SJSA1 (cell line): ENCODE measurements around the gene ETS2. TPM values are rescaled to one million over a fixed set of nuclear protein-coding genes. Genes with fewer than 3 reads are reported as not detected.

Source experiments
- DNase-seq, 2 experiments: peaks; one replicate each; pipeline ENCODE4 v3.0.0-alpha.2; 2015 to 2020; ENCODE audit warnings: low spot score in 2 of 2, low read depth in 1 of 2
- H3K27ac ChIP-seq: fragments of 250-450 bp; sonication (Bioruptor Pico); 2 replicates; pipeline ENCODE4 v1.5.1; 2020; ENCODE audit warnings: mild to moderate bottlenecking, moderate library complexity
- H3K27me3 ChIP-seq: fragments of 250-450 bp; sonication (Bioruptor Pico); replicated peaks from 2 replicates; pipeline ENCODE4 v1.5.1; 2020; ENCODE audit warnings: mild to moderate bottlenecking, moderate library complexity
- H3K36me3 ChIP-seq: fragments of 250-450 bp; sonication (Bioruptor Pico); 2 replicates; pipeline ENCODE4 v1.5.1; 2020; ENCODE audit warnings: mild to moderate bottlenecking
- H3K4me1 ChIP-seq: fragments of 250-450 bp; sonication (Bioruptor Pico); replicated peaks from 2 replicates; pipeline ENCODE4 v1.6.1; 2021; ENCODE audit warnings: mild to moderate bottlenecking
- H3K4me3 ChIP-seq: fragments of 250-450 bp; sonication (Bioruptor Pico); 2 replicates; pipeline ENCODE4 v1.5.1; 2020; ENCODE audit warnings: mild to moderate bottlenecking
- H3K9me3 ChIP-seq: fragments of 250-450 bp; sonication (Bioruptor Pico); replicated peaks from 2 replicates; pipeline ENCODE4 v1.5.1; 2020; ENCODE audit warnings: mild to moderate bottlenecking
- total RNA-seq: library from RNA; depleted of rRNA; stranded (reverse); fragments of >200 nt; shearing (Covaris generic); gene quantifications from 2 replicates; pipeline ENCODE4 v1.2.3, GENCODE V29; 2014

Gene ETS2
- total RNA-seq, 1 experiment from 2014 or later, result 48.2 TPM

DNA sequence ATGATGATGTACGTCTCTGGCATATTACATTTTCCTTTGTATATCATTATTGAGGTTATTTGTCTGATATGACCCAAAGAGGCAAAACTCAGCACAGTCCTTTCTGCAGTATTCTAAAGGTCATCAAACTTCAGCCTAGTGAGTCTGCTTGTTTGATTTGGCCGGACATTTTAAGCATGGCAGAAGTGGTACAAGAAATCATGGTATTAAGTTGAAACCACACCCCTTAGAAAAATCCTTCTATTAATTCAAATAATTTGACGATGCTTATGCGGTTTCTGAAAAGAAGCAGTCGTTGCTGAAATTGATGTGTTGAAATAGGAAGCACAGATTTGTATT is 5.1 kb downstream of the ETS2 start:
- Histone ChIP-seq H3K27me3 (no peaks in the 10 kb centered on the region), H3K36me3 (peaks cover 88% of the 10 kb centered on the region), H3K4me3 (no peak overlapping the region), H3K4me1 (peaks cover 79% of the 10 kb centered on the region), H3K9me3 (no peaks in the 10 kb centered on the region), H3K27ac (peak overlapping the region; percentile 81)
- DNase-seq, result peak in 1 of 2 experiments; percentile 5

DNA sequence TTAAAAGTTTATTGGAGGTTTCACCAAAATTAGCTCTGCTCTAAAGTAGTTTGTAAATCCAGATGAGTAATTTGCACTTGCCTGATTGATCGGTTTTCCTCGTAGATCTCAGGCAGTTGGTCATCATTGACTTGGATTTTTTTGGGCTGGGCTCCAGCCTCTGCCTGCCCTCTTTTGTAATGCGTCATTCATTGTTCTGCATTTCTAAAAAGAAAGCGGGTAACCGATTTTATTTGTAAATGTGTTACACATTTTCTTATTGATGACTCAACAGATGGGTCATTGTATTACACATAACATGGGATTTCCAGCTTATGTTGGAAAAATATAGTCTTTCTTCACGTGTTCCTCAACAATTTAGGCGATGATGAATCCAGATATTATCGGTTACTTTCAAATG is 5.5 kb downstream of the ETS2 start:
- Histone ChIP-seq H3K9me3 (no peaks in the 10 kb centered on the region), H3K4me3 (no peak overlapping the region), H3K36me3 (peaks cover 86% of the 10 kb centered on the region), H3K4me1 (peaks cover 79% of the 10 kb centered on the region), H3K27me3 (no peaks in the 10 kb centered on the region), H3K27ac (peak overlapping the region; percentile 81)
- DNase-seq, result peak; percentile 63 to 78

GRCh38 chr21:38813143-38813542 is 7.4 kb downstream of the ETS2 start:
- Histone ChIP-seq H3K4me1 (peaks cover 84% of the 10 kb centered on the region), H3K4me3 (no peak overlapping the region), H3K36me3 (peaks cover 93% of the 10 kb centered on the region), H3K9me3 (no peaks in the 10 kb centered on the region), H3K27ac (no peak overlapping the region), H3K27me3 (no peaks in the 10 kb centered on the region)
- peak in 1 of 2 experiments; percentile 17 for DNase-seq

DNA sequence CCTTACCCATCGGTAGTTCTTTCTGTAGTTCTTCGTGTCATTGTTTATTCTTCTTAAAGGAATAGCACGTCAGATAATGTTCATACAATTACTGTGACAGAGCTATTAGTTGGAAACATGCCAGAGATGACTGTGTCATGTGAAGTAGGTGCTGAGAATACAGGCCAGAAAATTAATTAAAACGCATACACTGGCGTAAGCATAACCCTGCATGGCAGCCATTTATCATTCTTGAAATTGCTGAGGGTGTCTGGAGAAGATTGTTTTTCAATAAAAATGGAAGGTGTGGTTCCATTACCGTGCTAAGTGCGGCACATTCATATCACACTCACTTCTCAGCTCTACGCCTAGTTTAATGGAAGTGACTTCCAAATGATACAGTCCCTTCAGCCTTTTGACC is 7.8 kb downstream of the ETS2 start:
- Histone ChIP-seq H3K27me3 (no peaks in the 10 kb centered on the region), H3K4me3 (no peak overlapping the region), H3K36me3 (peaks cover 93% of the 10 kb centered on the region), H3K4me1 (peaks cover 84% of the 10 kb centered on the region), H3K9me3 (no peaks in the 10 kb centered on the region), H3K27ac (no peak overlapping the region)
- DNase-seq, result no peak

GRCh38 chr21:38814126-38815059 is 8.7 kb downstream of the ETS2 start:
- H3K27me3 ChIP-seq, result no peaks in the 10 kb centered on the region
- H3K36me3 ChIP-seq, result peaks cover 95% of the 10 kb centered on the region
- no peak for DNase-seq
- peaks cover 81% of the 10 kb centered on the region for H3K4me1 ChIP-seq
- H3K9me3 ChIP-seq, result no peaks in the 10 kb centered on the region
- peak overlapping the region; percentile 30 for H3K27ac ChIP-seq
- no peak overlapping the region for H3K4me3 ChIP-seq

GRCh38 chr21:38815060-38815405 is 9.3 kb downstream of the ETS2 start:
- DNase-seq, result peak in 1 of 2 experiments; percentile 46
- no peaks in the 10 kb centered on the region for H3K9me3 ChIP-seq

DNA sequence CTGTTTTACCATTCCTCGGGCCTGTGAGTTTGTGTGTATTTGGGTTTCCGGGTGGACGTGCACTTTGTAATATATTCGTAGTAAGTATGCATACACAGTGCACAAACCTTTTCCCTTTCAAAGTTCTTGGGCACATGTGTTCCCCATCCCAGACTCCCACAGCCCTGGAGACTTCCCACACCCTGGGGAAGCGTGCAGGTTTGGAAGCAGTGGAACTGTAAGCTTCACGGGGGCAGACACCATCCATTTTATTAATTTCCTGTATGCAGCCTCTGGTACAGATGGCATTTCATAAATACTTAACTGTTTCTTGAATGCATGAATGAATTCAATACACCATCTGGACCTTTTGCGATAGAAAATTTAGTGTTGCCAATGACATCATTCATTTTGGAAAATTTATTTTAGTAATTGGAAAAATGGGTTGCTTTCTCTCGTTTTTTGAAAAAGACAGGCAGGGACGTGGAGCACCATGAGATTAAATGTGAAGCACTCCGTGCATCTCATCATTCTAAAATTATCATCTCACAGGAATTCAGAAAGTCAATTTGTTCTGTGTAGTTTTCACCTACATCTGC is 10.8 kb downstream of the ETS2 start:
- Histone ChIP-seq H3K9me3 (no peaks in the 10 kb centered on the region), H3K36me3 (peaks cover 95% of the 10 kb centered on the region), H3K27ac (no peak overlapping the region), H3K4me1 (peaks cover 80% of the 10 kb centered on the region), H3K27me3 (no peaks in the 10 kb centered on the region), H3K4me3 (no peak overlapping the region)
- no peak for DNase-seq

More at GRCh38 chr21:38815060-38815405, 9.3 kb downstream of the ETS2 start:
- H3K36me3 ChIP-seq, result peaks cover 94% of the 10 kb centered on the region
- H3K27me3 ChIP-seq, result no peaks in the 10 kb centered on the region
- peaks cover 83% of the 10 kb centered on the region for H3K4me1 ChIP-seq
- peak overlapping the region; percentile 61 for H3K27ac ChIP-seq
- H3K4me3 ChIP-seq, result no peak overlapping the region

DNA sequence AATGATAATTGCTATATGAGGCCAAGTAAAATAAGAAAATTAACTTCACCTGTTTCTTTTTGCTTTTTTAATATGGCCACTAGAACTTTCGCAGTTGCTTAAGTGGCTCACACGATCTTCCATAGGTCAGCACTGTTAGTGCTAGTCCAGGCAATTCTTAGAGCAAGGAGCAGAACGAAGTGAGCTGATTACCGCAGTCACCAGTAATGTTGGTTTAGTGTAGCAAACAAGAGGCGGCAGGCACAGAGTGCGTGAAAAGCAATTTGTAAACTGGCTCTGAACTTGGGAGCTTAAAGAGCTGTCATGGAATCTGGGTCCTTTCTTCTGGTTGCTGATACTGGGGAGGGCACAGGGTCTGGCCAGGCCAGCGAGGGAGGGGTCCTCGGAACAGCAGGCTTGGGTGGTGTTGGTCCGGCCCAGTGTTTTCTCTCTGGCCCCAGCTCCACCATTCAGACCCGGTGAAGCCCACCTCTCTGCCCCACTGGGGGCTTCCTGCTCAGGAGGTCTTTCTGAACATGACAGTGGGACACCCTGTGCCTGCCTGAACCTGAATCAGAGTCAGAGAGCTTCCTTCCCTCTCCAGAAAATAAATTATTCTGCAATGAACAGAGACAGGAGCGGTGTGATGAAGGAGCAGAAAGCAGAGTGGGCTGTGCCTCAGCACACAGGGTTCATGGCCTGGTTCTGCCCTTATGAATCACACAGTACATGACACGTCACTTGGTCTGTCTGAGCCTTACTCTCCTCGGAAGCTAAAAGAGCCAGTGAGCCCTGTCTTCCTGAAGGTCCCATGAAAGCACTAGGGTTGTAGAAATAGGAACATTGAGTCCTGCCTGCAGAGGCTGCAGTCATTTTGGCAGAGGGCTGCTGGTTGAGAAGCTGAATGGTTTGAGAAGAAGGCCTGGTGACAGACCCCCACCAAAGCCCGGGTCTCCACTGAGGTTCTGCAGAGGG is 11.9 kb downstream of the ETS2 start:
- Histone ChIP-seq H3K4me3 (no peak overlapping the region), H3K9me3 (no peaks in the 10 kb centered on the region), H3K36me3 (peaks cover 95% of the 10 kb centered on the region), H3K27me3 (no peaks in the 10 kb centered on the region), H3K4me1 (peaks cover 80% of the 10 kb centered on the region), H3K27ac (0 out of 2 replicates have a peak overlapping the region, but pooled peaks have one; percentile 12)
- DNase-seq, result no peak

GRCh38 chr21:38818325-38818723 is 12.6 kb downstream of the ETS2 start:
- H3K36me3 ChIP-seq, result peaks cover 95% of the 10 kb centered on the region
- no peak for DNase-seq
- H3K4me3 ChIP-seq, result no peak overlapping the region
- H3K27ac ChIP-seq, result 0 out of 2 replicates have a peak overlapping the region, but pooled peaks have one; percentile 12
- no peaks in the 10 kb centered on the region for H3K27me3 ChIP-seq
- no peaks in the 10 kb centered on the region for H3K9me3 ChIP-seq
- H3K4me1 ChIP-seq, result peaks cover 80% of the 10 kb centered on the region

GRCh38 chr21:38819051-38819718 is 13.5 kb downstream of the ETS2 start:
- peaks cover 95% of the 10 kb centered on the region for H3K36me3 ChIP-seq
- H3K4me1 ChIP-seq, result peaks cover 80% of the 10 kb centered on the region
- no peaks in the 10 kb centered on the region for H3K27me3 ChIP-seq
- peak overlapping the region; percentile 63 for H3K27ac ChIP-seq
- DNase-seq, result peak in 1 of 2 experiments; percentile 36
- H3K9me3 ChIP-seq, result no peaks in the 10 kb centered on the region
- H3K4me3 ChIP-seq, result no peak overlapping the region

DNA sequence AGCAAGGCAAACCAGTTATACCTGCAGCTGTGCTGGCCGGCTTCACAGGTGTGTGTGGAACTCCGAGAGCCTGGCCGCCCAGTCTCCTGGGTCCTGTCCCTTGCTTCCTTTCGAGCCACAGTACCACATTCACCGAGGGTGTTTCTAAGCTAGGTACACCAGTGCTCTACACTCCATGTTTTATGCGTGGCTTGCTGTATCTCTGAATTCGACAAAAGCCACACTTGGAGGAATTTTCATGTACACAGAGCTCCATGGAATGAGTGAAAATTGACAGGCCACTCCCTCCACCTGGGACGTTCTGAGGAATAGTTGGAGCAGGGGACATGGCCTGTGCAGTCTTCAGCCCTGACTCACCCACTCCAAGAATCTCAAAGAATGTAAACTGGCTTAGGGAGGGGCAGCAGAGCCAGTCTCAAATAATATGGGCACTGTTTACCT is 14.0 kb downstream of the ETS2 start:
- Histone ChIP-seq H3K27me3 (no peaks in the 10 kb centered on the region), H3K36me3 (peaks cover 95% of the 10 kb centered on the region), H3K27ac (peak overlapping the region; percentile 63), H3K9me3 (no peaks in the 10 kb centered on the region), H3K4me3 (no peak overlapping the region), H3K4me1 (peaks cover 80% of the 10 kb centered on the region)
- DNase-seq, result peak; percentile 91 to 94

DNA sequence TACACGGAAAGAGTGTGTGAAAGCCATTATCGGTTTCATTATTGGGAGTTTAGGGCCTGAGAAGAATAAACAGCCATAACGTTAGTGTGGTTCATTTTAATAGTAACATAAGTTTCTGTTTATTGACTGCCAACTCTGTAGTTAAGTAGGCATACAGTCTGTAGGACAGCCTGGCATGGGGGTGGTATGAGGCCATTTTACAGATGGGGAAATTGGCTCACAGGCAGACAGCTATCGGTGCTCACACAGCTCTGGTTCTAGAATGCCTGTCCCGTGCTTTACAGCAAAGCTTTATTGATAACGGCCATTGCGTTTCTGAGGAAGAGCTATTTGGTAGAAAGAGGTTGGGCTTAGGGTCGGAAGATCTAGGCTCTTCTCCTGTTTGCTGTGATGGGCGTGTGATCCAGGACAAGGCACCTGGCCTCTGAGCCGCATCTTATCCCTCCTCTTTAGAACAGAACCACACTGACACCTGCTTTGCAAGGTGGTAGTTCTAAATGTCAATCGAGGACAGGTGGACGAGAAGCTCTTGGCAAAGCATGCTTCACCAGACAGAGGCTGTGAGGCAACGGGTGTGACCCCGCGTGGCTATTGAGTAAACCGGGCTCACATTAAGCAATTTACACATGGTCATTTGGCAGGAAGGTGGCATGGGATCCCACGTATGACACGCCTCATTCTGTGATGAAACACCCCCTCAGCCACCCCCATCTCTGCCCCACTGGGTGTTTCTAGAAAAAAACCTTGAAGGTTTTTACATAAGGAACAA is 14.9 kb downstream of the ETS2 start:
- Histone ChIP-seq H3K4me3 (no peak overlapping the region), H3K9me3 (no peaks in the 10 kb centered on the region), H3K27me3 (no peaks in the 10 kb centered on the region), H3K4me1 (peaks cover 79% of the 10 kb centered on the region), H3K36me3 (peaks cover 95% of the 10 kb centered on the region), H3K27ac (peak overlapping the region; percentile 63)
- DNase-seq, result no peak
